AG09319 (cell line): ENCODE measurements around the gene MYO15B.
A peak's percentile ranks its signal among the peaks of the same experiment; 100 is the strongest.

ENCODE experiments used
- DNase-seq: peaks from one replicate; pipeline ENCODE4 v3.0.0-alpha.2; 2010; ENCODE audit warnings: low read depth; ENCODE audit errors: extremely low read depth
- TF ChIP-seq, protein P1 (sequence below): IDR thresholded peaks from 2 replicates; pipeline ENCODE4 v1.5.1; 2011; ENCODE audit warnings: low read depth, mild to moderate bottlenecking, inconsistent platforms, low read length, moderate library complexity

MYO15B gene

DNA sequence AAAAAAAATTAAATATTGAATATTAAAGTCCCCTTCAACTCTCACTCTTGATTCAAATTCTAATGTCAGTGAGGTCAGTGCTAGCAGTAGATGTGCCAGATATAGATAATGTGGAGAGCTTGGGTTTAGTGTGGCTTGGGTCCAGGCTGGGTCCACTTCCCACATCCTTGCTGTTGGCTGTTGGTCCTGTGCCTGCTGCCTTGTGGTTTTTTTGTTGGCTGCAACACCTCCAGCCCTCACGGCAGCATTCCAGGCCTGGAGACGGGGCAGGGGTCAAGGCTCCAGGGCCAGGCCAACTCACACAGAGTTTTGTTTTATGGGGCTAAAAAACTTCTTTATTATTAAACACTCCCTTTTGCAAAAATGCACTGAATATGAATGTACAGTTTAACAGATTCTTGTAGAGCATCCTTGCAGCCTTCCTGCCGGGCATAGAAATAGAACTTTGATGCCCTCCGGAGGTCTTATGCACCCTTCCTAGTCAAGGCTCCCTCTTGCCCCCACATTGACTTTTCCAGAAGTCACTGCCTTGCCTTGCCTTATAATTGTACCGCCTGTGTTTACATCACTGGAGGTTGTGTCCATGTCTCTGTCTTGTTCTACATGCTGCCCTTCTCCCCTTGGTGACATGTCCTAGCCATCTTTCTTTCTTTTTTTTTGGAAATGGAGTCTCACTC lies 25.5 kb upstream of the MYO15B start:
- DNase-seq: peak; percentile 16
- TF ChIP-seq, protein P1, sequence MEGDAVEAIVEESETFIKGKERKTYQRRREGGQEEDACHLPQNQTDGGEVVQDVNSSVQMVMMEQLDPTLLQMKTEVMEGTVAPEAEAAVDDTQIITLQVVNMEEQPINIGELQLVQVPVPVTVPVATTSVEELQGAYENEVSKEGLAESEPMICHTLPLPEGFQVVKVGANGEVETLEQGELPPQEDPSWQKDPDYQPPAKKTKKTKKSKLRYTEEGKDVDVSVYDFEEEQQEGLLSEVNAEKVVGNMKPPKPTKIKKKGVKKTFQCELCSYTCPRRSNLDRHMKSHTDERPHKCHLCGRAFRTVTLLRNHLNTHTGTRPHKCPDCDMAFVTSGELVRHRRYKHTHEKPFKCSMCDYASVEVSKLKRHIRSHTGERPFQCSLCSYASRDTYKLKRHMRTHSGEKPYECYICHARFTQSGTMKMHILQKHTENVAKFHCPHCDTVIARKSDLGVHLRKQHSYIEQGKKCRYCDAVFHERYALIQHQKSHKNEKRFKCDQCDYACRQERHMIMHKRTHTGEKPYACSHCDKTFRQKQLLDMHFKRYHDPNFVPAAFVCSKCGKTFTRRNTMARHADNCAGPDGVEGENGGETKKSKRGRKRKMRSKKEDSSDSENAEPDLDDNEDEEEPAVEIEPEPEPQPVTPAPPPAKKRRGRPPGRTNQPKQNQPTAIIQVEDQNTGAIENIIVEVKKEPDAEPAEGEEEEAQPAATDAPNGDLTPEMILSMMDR: no peak

DNA sequence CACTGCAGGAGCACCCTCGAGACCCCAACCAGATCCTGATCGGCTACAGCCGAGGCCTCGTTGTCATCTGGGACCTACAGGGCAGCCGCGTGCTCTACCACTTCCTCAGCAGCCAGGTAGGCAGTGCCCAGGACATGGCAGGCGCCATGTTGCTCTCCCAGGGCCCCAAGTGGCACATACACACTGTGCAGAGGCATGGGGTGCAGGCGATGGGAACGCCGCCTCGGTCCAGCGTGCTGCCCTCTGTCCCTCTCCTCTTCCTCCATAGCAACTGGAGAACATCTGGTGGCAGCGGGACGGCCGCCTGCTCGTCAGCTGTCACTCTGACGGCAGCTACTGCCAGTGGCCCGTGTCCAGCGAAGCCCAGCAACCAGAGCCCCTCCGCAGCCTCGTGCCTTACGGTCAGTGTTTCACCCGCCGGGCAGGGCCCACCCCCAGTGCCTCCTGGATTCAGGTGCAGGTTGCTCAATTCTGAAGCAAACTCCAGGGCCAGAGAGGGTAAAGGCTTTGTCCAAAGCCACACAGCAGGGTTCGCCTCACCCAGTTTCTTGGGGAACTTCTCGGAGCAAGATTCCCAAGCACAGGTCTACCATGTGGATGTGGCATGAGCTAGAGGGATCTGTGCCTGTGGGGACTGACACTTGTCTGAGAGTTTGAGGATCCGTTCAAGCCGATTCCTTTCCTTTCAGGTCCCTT lies 24.4 kb upstream of the MYO15B start:
- no peak for DNase-seq
- TF ChIP-seq, protein P1: no peak

DNA sequence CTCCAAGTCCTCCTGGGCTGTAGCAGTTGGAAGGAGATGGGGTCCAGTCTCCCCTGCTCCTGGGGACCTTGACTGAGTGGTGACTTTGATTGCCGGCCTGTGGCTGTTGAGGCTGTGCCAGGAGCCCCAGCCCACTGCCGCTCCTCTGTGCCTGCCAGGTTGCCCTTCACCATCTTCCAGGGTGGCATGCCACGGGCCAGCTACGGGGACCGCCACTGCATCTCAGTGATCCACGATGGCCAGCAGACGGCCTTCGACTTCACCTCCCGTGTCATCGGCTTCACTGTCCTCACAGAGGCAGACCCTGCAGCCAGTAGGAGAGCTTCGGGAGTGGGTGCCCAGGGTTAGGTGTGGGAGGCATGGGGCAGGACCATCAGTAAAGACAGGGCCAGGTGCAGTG lies 23.4 kb upstream of the MYO15B start:
- no peak for DNase-seq
- TF ChIP-seq, protein P1: no peak

DNA sequence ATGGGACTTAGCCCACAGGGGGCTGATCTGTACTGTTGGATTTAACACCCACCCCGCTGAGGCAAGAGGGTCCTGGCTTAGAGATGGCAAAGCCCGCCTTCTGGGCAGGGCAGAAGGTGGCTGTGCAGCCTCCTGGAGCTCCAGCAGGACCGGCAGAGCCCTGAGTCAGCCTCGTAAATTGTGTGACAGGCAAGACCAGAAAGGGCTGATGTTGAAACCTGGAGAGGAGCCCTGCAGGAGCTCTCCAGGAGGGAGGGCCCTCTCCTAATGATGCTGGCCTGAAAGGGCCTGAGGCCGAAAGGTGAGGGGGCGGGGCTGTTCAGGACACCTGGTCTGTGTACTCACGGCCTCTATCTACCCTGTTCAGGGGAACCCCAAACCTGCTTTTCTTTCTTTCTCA lies 22.5 kb upstream of the MYO15B start:
- no peak for DNase-seq
- TF ChIP-seq, protein P1: no peak

DNA sequence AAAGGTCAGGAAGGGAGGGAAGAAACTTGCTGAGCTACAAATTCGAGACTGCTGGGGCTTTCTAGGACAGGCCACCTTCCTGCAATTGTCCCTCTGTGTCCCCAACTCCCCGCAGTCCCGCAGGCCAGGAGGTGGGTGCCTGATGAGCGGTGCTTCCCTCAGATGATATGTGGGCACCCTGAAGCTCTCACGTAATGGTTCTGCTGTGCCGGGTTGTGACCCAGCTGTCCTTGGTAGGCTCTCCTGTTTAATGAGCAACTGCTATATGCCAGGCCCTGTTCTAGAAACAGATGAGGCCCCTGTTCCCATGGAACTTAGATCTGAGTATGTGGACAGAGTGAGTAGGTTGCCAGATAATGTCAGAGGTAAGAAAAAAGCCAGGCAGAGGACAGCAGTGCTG lies 22.0 kb upstream of the MYO15B start:
- TF ChIP-seq, protein P1: no peak
- DNase-seq: no peak

DNA sequence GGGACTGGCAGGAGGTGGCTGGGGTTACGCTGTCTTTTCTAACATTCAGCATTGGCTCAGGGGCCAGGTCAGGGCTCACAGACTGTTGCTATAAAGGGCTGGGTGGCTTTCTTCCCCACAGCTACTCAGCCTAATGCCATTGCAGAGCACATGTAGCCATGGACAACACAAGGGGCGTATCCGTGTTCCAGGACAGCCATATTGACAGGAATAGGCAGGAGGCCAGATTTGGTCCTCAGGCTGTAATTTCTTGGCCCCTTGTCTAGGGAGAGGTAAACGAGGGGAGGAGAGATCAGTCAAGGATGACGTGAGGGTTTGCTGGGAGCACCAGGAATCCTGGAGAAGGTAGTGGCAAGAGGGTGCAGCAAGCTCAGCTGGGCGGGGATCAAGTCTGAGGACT lies 21.2 kb upstream of the MYO15B start:
- TF ChIP-seq, protein P1: no peak
- DNase-seq: no peak

DNA sequence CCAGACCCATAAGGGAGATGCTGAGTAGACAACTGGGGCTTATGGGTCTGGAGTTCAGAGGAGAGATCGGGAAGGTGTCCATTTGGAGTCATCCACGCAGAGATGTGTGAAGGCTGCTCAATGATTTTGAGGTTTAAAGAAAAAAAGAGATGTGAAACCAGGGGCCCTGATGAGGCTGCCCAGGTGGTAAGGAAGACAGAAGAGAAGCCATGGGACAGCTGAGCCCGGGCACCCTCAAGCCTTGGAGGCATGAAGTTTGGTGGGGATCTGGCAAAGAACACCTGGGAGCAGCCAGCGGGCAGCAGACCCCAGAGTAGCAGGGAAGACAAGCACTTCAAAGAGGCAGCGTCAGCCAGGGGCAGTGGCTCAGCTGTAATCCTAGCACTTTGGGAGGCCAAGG lies 20.8 kb upstream of the MYO15B start:
- DNase-seq: no peak
- TF ChIP-seq, protein P1: no peak
